ENCODE data around the gene TPCN1. TPM values are rescaled to one million over a fixed set of nuclear protein-coding genes. Genes with fewer than 3 reads are reported as not detected.

Gene TPCN1
- total RNA-seq, 1 experiment from 2014 or later, result 19.0 TPM

DNA sequence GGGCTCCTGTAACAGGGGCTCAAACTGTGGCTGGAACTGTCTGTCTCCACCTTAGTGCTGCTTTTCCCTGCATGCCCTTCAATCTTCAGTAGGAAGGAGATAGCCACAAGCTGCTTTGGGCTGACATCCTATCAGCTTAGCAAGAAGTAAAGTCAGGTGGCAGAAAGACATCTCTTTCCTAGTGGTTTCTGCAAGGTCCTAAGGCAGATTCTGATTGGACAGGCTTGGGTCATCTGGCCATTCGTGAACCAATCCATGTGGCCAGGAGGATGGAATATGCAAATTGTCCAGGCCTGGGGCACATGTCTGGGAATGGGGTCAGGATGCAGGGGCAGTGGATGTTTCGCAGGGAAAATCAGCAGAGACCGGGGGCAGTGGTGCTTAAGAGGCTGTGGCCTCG, 30.5 kb upstream of the TPCN1 start:
- no TSS peak for BruUV-seq (replicated peaks)
- Histone ChIP-seq H3K4me1 (ENCODE audit: insufficient read depth, low read length) (peaks cover 29% of the 10 kb centered on the region), H3K9ac (ENCODE audit: low read length) (no peak overlapping the region), H2AFZ (ENCODE audit: low read length) (no peak overlapping the region), H3K9me2 (replicated peaks; ENCODE audit: low read length) (no peaks in the 10 kb centered on the region), H3K27ac (ENCODE audit: low read length) (no peak overlapping the region), H3K36me3 (ENCODE audit: low read depth, low read length) (peaks cover 17% of the 10 kb centered on the region), H3K9me3 (ENCODE audit: low read length) (no peaks in the 10 kb centered on the region), H3K27me3 (ENCODE audit: low read length) (no peaks in the 10 kb centered on the region), H3K4me3 (ENCODE audit: low read length) (no peak overlapping the region), H3K4me2 (ENCODE audit: low read length) (no peak overlapping the region), H4K20me1 (ENCODE audit: low read length) (0 out of 2 replicates have a peak, but pooled peaks cover 6% of the 10 kb centered on the region), H3K79me2 (ENCODE audit: low read length) (peaks cover 25% of the 10 kb centered on the region), H3F3A (ENCODE audit: low read length, unreplicated experiment) (no peaks in the 10 kb centered on the region)
- DNase-seq (peak; percentile 54), ATAC-seq (peak; percentile 10; the same call in 1 of the 2 replicates)
- ChIA-PET POLR2A (ENCODE audit: unreplicated experiment) (no interaction called here), CTCF (interaction anchor here (0.6 kb wide), 1 partner anchor 93 kb away, joined by 3 read pairs; no protein-coding TSS in a partner anchor)
- TF ChIP-seq EZH2phosphoT487 (IDR thresholded peaks at IDR 0.05; ENCODE audit: borderline replicate concordance, low read length) (no peak), EZH2 (IDR thresholded peaks at IDR 0.05; ENCODE audit: low read length, unreplicated experiment) (no peak)
- intact Hi-C loops (cut with micrococcal nuclease), result loop anchor here (5.0 kb wide), 1 partner anchor 232 kb away; the partner anchor contains the start of gene SDSL

DNA sequence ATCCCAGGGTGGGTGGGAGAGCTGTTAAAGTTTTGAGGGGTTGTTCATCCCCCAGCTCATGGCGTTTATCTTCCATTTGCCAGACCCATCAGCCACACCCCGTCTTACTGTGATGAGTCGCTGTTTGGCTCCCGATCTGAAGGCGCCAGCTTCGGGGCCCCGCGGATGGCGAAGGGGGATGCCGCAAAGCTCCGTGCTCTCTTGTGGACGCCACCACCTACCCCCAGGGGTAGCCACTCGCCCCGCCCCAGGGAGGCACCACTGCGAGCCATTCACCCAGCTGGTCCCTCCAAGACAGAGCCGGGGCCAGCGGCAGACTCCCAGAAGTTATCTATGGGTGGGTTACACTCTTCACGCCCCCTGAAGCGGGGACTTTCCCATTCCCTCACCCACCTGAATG, 30.0 kb upstream of the TPCN1 start:
- DNase-seq (no peak), ATAC-seq (no peak)
- Histone ChIP-seq H3K79me2 (ENCODE audit: low read length) (peaks cover 21% of the 10 kb centered on the region), H3K4me1 (ENCODE audit: insufficient read depth, low read length) (peaks cover 26% of the 10 kb centered on the region), H3K36me3 (ENCODE audit: low read depth, low read length) (peaks cover 17% of the 10 kb centered on the region), H3K9ac (ENCODE audit: low read length) (no peak overlapping the region), H3F3A (ENCODE audit: low read length, unreplicated experiment) (no peaks in the 10 kb centered on the region), H3K9me2 (replicated peaks; ENCODE audit: low read length) (no peaks in the 10 kb centered on the region), H3K9me3 (ENCODE audit: low read length) (no peaks in the 10 kb centered on the region), H2AFZ (ENCODE audit: low read length) (no peak overlapping the region), H3K4me3 (ENCODE audit: low read length) (no peak overlapping the region), H4K20me1 (ENCODE audit: low read length) (0 out of 2 replicates have a peak, but pooled peaks cover 6% of the 10 kb centered on the region), H3K27ac (ENCODE audit: low read length) (no peak overlapping the region), H3K4me2 (ENCODE audit: low read length) (no peak overlapping the region), H3K27me3 (ENCODE audit: low read length) (no peaks in the 10 kb centered on the region)
- no TSS peak for BruUV-seq (replicated peaks)
- intact Hi-C loops (cut with micrococcal nuclease), result loop anchor here (5.0 kb wide), 1 partner anchor 231 kb away; the partner anchor contains the start of gene SDSL
- POLR2A ChIA-PET (ENCODE audit: unreplicated experiment), result no interaction called here
- CTCF ChIA-PET, result no interaction called here
- TF ChIP-seq EZH2 (IDR thresholded peaks at IDR 0.05; ENCODE audit: low read length, unreplicated experiment) (no peak), EZH2phosphoT487 (IDR thresholded peaks at IDR 0.05; ENCODE audit: borderline replicate concordance, low read length) (no peak)
- TF ChIP-seq, protein P1, sequence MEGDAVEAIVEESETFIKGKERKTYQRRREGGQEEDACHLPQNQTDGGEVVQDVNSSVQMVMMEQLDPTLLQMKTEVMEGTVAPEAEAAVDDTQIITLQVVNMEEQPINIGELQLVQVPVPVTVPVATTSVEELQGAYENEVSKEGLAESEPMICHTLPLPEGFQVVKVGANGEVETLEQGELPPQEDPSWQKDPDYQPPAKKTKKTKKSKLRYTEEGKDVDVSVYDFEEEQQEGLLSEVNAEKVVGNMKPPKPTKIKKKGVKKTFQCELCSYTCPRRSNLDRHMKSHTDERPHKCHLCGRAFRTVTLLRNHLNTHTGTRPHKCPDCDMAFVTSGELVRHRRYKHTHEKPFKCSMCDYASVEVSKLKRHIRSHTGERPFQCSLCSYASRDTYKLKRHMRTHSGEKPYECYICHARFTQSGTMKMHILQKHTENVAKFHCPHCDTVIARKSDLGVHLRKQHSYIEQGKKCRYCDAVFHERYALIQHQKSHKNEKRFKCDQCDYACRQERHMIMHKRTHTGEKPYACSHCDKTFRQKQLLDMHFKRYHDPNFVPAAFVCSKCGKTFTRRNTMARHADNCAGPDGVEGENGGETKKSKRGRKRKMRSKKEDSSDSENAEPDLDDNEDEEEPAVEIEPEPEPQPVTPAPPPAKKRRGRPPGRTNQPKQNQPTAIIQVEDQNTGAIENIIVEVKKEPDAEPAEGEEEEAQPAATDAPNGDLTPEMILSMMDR (conservative IDR thresholded peaks at IDR 0.05; ENCODE audit: low read depth, low read length), result no peak

DNA sequence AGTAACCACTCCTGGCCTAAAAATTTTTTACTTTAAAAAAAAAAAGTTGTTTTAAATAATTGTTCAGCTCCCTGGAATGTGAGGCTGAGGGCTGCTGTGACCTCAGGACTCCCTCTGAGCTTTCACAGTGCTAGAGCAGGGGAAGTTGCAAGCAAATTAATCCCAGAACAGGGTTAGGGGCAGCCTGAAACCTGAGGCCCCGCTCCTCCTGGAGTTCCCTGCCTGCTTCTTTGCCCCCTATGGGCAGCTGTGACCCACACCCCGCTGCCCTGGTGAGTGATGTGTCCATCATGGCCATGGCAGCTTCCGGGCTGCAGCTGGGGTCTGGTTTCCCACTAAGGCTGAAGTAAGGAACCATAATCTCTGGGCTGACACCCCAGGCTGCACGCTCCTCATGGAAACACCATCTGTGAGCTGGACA, 26.3 kb upstream of the TPCN1 start:
- ChIA-PET POLR2A (ENCODE audit: unreplicated experiment) (interaction anchor here (0.8 kb wide), 1 partner anchor 9 kb away, joined by 23 read pairs; no protein-coding TSS in a partner anchor), CTCF (no interaction called here)
- no TSS peak for BruUV-seq (replicated peaks)
- no peaks in the 10 kb centered on the region for H4K20me1 ChIP-seq (ENCODE audit: low read length)
- DNase-seq (no peak), ATAC-seq (no peak)
- no peaks in the 10 kb centered on the region for H3K9me2 ChIP-seq (replicated peaks; ENCODE audit: low read length)
- peaks cover 11% of the 10 kb centered on the region for H3K36me3 ChIP-seq (ENCODE audit: low read depth, low read length)
- peaks cover 14% of the 10 kb centered on the region for H3K4me1 ChIP-seq (ENCODE audit: insufficient read depth, low read length)
- H3K9ac ChIP-seq (ENCODE audit: low read length), result no peak overlapping the region
- H3K9me3 ChIP-seq (ENCODE audit: low read length), result no peaks in the 10 kb centered on the region
- H2AFZ ChIP-seq (ENCODE audit: low read length), result no peak overlapping the region
- no peak overlapping the region for H3K4me2 ChIP-seq (ENCODE audit: low read length)
- no peak overlapping the region for H3K4me3 ChIP-seq (ENCODE audit: low read length)
- H3K27ac ChIP-seq (ENCODE audit: low read length), result peak overlapping the region; percentile 74; the same call in 1 of the 2 replicates
- TF ChIP-seq EZH2 (IDR thresholded peaks at IDR 0.05; ENCODE audit: low read length, unreplicated experiment) (no peak), EZH2phosphoT487 (IDR thresholded peaks at IDR 0.05; ENCODE audit: borderline replicate concordance, low read length) (no peak)
- TF ChIP-seq, protein P1 (conservative IDR thresholded peaks at IDR 0.05; ENCODE audit: low read depth, low read length), result no peak
- H3F3A ChIP-seq (ENCODE audit: low read length, unreplicated experiment), result no peaks in the 10 kb centered on the region
- no peaks in the 10 kb centered on the region for H3K27me3 ChIP-seq (ENCODE audit: low read length)
- intact Hi-C loops (cut with micrococcal nuclease), result loop anchor here (5.0 kb wide), 4 partner anchors 102 to 227 kb away; partner anchors contain the start of genes PLBD2 and SDSL
- H3K79me2 ChIP-seq (ENCODE audit: low read length), result no peaks in the 10 kb centered on the region

All from PC-3 (cell line).